ENCODE measurements around the gene C13orf42.
A peak's percentile ranks its signal among the peaks of the same experiment; 100 is the strongest.
"Not testable (repeated sequence)": the region's sequence is repeated elsewhere in the genome, so short reads cannot be mapped to it uniquely, and the experiment has no call there.

C13orf42 gene

DNA sequence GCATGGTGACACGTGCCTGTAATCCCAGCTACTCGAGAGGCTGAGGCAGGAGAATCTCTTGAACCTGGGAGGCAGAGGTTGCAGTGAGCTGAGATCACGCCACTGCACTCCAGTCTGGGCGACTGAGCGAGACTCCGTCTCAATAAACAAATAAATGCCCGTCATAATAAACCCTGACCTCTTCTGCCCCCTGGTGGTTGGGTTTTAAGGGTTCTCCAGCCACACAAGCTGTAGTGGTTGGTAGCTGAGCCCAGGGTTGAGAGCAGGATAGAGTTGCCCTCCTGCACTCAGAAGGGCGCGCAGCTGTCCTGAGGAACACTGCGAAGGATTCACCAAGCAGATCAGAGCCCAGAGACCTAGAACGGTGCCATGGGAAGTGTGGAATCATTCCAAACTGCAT is 9.8 kb upstream of the C13orf42 start:
- peak; percentile 20 for DNase-seq (ENCODE audit: low spot score)

GRCh38 chr13:51118809-51119431 is 7.8 kb upstream of the C13orf42 start:
- no peak for DNase-seq (ENCODE audit: low spot score)

DNA sequence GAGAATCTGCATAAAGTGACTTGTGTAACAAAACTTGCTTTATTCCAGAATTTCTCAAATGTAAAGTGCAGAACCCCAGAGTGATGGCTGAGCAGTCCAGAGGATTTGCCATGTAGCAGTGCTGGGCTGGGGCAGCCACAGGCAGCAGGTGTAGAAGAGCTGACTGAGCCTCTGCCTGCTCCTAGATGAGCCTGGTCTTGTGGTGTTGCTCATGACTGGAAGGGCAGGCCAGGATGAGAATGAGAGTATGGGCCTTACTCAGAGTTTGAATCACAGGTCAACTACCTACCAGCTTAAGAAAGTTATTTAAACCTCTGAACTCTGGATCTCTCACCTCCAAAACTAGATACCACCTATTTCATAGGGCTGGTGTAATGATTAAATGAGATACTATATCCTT is 2.9 kb upstream of the C13orf42 start:
- no peak for DNase-seq (ENCODE audit: low spot score)

DNA sequence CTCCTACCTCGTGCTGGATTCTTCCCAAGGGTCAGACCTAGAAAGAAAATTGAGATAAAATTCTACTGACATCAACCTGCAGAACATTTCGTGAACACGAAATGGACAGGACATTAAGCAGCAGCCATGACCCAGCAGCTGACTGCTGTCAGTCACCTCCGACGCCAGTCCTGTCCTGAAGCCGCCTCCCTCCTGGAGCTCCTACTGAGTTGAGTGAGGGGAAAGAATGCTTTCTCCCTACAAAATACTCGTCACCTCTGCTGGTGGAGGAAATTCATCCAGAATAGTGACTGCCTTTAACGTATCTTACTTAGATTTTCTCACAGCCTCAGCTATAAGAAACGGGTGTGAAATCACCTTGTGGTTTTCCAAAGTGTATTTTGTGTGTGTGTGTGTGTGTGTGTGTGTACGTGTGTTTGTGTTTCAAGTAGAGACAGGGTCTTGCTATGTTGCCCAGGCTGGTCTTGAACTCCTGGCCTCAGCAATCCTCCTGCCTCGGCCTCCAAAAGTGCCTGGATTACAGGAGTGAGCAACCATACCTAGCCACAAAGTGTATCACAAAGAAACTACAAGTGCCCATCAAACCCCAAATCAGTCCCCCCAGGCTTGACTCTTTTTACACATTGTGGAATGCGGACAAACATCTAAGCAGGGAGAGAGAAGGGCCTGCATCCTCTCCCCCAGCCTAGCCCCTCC is 2.3 kb upstream of the C13orf42 start:
- no peak for DNase-seq (ENCODE audit: low spot score)

GRCh38 chr13:51112771-51113170 is 1.7 kb upstream of the C13orf42 start:
- DNase-seq (ENCODE audit: low spot score): no peak

DNA sequence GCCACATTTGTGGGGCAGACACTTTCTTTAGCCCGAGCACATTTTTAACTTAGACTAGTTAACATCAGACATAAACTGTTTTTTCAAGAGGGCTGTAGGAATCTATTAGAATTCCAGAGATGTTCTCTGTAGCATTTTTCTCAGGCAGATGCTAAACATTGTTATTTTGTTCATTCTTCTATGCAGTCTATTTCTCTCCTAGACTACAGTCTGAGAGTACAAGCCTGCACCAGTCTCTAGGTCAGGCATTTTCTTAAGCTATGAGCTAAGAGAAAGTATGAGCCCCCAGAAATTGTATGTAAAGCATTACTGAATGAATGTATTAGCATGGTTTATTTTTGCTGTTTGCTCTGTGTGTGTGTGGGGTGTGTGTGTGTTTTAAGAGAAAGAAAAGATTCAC is 923 bp upstream of the C13orf42 start:
- no peak for DNase-seq (ENCODE audit: low spot score)

GRCh38 chr13:51107996-51108395 is 3.1 kb downstream of the C13orf42 start:
- DNase-seq (ENCODE audit: low spot score): no peak

GRCh38 chr13:51105046-51105445 is 6.0 kb downstream of the C13orf42 start:
- DNase-seq (ENCODE audit: low spot score): no peak

DNA sequence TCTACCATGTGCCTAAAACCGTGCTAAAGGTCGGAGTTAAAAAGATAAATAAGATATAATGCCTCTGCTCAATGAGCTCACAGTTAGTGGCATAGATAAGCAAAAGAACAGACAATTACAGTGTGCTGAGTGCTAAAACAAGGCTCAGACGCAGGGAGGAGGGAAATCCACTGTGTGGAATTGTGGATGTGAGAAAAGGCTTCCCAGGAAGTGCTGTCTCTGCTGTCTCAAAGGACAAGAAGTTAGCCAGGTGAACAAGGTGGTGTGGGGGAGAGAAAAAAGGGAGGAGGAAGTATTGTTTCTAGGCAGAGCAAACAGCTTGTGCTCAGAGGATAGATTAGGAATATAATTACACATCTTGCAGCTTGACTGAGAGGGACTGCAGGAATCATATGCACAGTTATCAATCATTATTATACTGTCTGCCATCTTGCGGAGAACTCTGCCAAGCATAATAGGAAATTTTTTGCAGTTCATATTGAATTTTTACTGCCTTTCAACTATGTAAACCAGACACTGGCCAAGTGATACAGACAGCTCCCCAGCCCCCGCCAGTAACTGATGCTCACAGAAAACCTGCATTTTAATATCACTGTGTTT is 9.3 kb downstream of the C13orf42 start:
- no peak for DNase-seq (ENCODE audit: low spot score)

- no peak for DNase-seq (ENCODE audit: low spot score)
These were observed 13.6 kb downstream of the C13orf42 start for GRCh38 chr13:51097353-51098043.

DNA sequence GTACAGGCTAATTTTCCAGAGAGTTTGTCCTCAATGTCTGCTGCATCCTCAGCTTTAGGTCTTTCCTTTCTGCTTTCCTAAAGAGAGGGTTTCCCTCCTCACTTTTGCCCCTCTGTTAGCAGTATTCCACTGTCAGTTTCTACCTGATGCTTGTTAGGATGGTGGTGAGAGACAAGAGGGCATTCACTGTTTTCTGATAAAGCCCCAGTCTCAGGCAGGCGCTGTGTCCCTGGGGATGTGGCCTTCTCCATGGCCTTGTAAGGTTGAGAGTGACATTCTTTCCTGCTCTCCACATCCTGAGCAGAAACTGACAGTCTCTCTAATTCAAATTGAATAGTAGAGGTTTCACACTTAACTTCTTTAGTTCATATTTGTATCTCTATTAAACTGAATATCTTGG is 14.9 kb downstream of the C13orf42 start:
- DNase-seq (ENCODE audit: low spot score): no peak

- no peak for DNase-seq (ENCODE audit: low spot score)
These were observed 17.5 kb downstream of the C13orf42 start for GRCh38 chr13:51093574-51093973.

DNA sequence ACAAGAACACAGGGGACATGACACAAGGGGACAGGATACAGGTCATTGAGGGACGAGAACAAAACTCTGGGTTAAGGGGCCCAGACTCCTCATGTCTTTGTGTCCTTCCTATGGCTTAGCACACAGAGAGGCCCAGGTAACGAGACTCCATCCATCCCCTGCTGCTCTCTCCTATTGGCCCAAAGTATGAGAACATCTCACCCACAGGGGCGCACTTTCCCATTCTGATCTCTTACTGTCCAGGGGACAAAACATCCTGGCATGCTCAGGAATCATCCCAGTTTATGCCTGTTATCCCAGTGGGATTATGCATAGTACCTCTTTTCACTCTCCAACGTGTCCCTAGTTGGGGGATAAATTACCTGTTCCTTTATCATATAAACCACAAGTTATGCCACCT is 19.2 kb downstream of the C13orf42 start:
- no peak for DNase-seq (ENCODE audit: low spot score)

- no peak for DNase-seq (ENCODE audit: low spot score)
These were observed 27.4 kb downstream of the C13orf42 start for GRCh38 chr13:51083706-51084105.

DNA sequence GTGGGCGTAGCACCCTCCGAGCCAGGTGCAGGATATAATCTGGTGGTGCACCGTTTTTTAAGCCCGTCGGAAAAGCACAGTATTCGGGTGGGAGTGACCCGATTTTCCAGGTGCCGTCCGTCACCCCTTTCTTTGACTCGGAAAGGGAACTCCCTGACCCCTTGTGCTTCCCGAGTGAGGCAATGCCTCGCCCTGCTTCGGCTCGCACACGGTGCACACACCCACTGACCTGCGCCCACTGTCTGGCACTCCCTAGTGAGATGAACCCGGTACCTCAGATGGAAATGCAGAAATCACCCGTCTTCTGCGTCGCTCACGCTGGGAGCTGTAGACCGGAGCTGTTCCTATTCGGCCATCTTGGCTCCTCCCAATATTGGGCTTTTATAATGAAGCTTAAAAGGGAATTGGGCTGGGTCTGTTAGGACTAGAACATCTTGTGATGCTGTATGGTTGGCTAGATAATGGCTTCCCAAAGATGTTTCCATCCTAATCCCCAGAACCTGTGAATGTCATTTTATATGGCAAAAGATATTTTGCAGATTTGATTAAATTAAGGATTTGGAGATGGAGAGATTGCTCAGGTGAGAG is 30.5 kb downstream of the C13orf42 start:
- not testable (repeated sequence) for DNase-seq (ENCODE audit: low spot score)

DNA sequence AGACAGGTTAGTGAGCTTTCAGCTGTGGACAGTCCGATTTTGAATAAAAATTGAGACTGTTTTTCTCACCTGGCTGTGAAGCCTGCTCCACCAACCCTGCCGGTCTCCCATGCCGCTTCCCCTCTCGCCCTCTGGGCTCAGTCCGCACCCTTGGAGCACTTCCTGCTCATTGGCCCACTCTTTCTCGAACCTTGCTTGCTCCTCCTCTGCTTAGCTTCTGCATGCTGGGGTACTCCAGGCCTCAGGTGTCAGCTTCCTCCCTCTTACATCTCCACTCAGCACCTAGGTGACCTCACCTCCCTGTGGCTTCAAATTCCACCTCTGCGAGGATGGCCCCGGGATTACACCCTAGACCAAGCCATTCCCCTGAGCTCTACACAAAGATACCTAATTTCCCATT is 39.6 kb downstream of the C13orf42 start:
- DNase-seq (ENCODE audit: low spot score): no peak

- DNase-seq (ENCODE audit: low spot score): peak; percentile 69
These were observed 40.9 kb downstream of the C13orf42 start for GRCh38 chr13:51070005-51070649.

DNA sequence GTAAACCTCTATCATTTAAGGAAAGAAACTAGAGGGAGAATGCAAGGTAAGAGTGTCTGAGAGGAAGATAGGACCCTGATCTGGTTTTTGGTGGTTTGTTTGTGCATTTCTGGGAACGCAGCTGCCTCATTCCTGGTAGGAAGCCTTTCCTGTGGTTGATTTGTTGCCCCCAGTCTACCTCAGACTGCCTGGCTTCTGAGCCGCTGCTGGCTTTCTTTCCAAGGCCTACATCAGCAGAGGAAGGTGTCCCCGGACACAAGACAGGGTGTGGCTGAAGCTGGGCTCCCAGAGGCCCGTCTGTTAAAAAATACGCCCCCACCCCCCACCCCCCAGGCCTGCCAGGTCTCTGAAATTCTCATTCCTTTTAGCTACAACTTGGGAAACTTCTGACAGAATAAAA is 42.6 kb downstream of the C13orf42 start:
- DNase-seq (ENCODE audit: low spot score): no peak

- DNase-seq (ENCODE audit: low spot score): no peak
These were observed 43.4 kb downstream of the C13orf42 start for GRCh38 chr13:51067706-51068105.

GRCh38 chr13:51067210-51067701 is 43.8 kb downstream of the C13orf42 start:
- no peak for DNase-seq (ENCODE audit: low spot score)

GRCh38 chr13:51066091-51066831 is 44.8 kb downstream of the C13orf42 start:
- no peak for DNase-seq (ENCODE audit: low spot score)
